HEK293 (cell line): ENCODE data around the gene TDG.

Source experiments
- GLI2 ChIP-seq: fragments of 450-650 bp; formaldehyde crosslinking; IDR thresholded peaks from 2 replicates; pipeline ENCODE4; 2017; ENCODE audit warnings: missing biosample characterization, missing genetic modification characterization, low read depth, borderline replicate concordance
- GLI4 ChIP-seq: fragments of 450-650 bp; formaldehyde crosslinking; IDR thresholded peaks from 2 replicates; pipeline ENCODE4 v1.5.1; 2016; ENCODE audit warnings: missing biosample characterization, missing genetic modification characterization
- HOXD13 ChIP-seq: sonication (generic); formaldehyde crosslinking; IDR thresholded peaks from 2 replicates; pipeline ENCODE4 v1.8.0; 2022; ENCODE audit warnings: missing genetic modification reagents, borderline replicate concordance
- ZFHX2 ChIP-seq: fragments of 450-650 bp; formaldehyde crosslinking; conservative IDR thresholded peaks from 2 replicates; pipeline ENCODE4 v1.5.1; 2016; ENCODE audit warnings: missing biosample characterization, missing genetic modification characterization
- ZNF138 ChIP-seq: fragments of 450-650 bp; formaldehyde crosslinking; IDR thresholded peaks from 2 replicates; pipeline ENCODE4 v1.5.1; 2016; ENCODE audit warnings: missing biosample characterization, missing genetic modification characterization, borderline replicate concordance
- ZNF266 ChIP-seq: fragments of 450-650 bp; formaldehyde crosslinking; IDR thresholded peaks from 2 replicates; pipeline ENCODE4 v1.5.1; 2016; ENCODE audit warnings: missing biosample characterization, missing genetic modification characterization, low read depth
- ZNF423 ChIP-seq: fragments of 450-650 bp; formaldehyde crosslinking; IDR thresholded peaks from 2 replicates; pipeline ENCODE4 v1.5.1; 2016; ENCODE audit warnings: missing biosample characterization, missing genetic modification characterization
- ZNF585B ChIP-seq: fragments of 450-650 bp; formaldehyde crosslinking; IDR thresholded peaks from 2 replicates; pipeline ENCODE4 v1.5.1; 2016; ENCODE audit warnings: missing biosample characterization, missing genetic modification characterization
- ZNF623 ChIP-seq: fragments of 450-650 bp; formaldehyde crosslinking; IDR thresholded peaks from 2 replicates; pipeline ENCODE4 v1.5.1; 2016; ENCODE audit warnings: missing biosample characterization, missing genetic modification characterization
- ZNF701 ChIP-seq: fragments of 450-650 bp; formaldehyde crosslinking; IDR thresholded peaks from 2 replicates; pipeline ENCODE4 v1.5.1; 2016; ENCODE audit warnings: missing biosample characterization, missing genetic modification characterization
- ZNF707 ChIP-seq: fragments of 450-650 bp; formaldehyde crosslinking; IDR thresholded peaks from 2 replicates; pipeline ENCODE4 v1.5.1; 2016; ENCODE audit warnings: missing biosample characterization, missing genetic modification characterization
- ZNF837 ChIP-seq: fragments of 450-650 bp; formaldehyde crosslinking; IDR thresholded peaks from 2 replicates; pipeline ENCODE4 v1.5.1; 2016; ENCODE audit warnings: missing biosample characterization, missing genetic modification characterization
- ZXDB ChIP-seq: fragments of 450-650 bp; formaldehyde crosslinking; IDR thresholded peaks from 2 replicates; pipeline ENCODE4 v1.5.1; 2016; ENCODE audit warnings: missing biosample characterization, missing genetic modification characterization
- TF ChIP-seq, protein P1 (sequence below): fragments of 450-650 bp; IDR thresholded peaks from 2 replicates; pipeline ENCODE4 v1.5.1; 2018; ENCODE audit warnings: missing biosample characterization, missing genetic modification characterization
- TF ChIP-seq, protein P2 (sequence below): fragments of 450-650 bp; formaldehyde crosslinking; IDR thresholded peaks from 2 replicates; pipeline ENCODE4 v1.5.1; 2016; ENCODE audit warnings: missing biosample characterization, missing genetic modification characterization, borderline replicate concordance
- TF ChIP-seq, protein P3 (sequence below): fragments of 450-650 bp; formaldehyde crosslinking; IDR thresholded peaks from 2 replicates; pipeline ENCODE4 v1.5.1; 2016; ENCODE audit warnings: missing biosample characterization, missing genetic modification characterization, borderline replicate concordance
- TF ChIP-seq, protein P4 (sequence below): fragments of 450-650 bp; formaldehyde crosslinking; IDR thresholded peaks from 2 replicates; pipeline ENCODE4 v1.5.1; 2016; ENCODE audit warnings: missing biosample characterization, missing genetic modification characterization
- TF ChIP-seq, protein P5 (sequence below): fragments of 450-650 bp; formaldehyde crosslinking; IDR thresholded peaks from 2 replicates; pipeline ENCODE4 v1.5.1; 2016; ENCODE audit warnings: missing biosample characterization, missing genetic modification characterization
- TF ChIP-seq, protein P6 (sequence below): fragments of 450-650 bp; formaldehyde crosslinking; IDR thresholded peaks from 2 replicates; pipeline ENCODE4 v1.5.1; 2016; ENCODE audit warnings: missing biosample characterization, missing genetic modification characterization

The TDG gene

DNA sequence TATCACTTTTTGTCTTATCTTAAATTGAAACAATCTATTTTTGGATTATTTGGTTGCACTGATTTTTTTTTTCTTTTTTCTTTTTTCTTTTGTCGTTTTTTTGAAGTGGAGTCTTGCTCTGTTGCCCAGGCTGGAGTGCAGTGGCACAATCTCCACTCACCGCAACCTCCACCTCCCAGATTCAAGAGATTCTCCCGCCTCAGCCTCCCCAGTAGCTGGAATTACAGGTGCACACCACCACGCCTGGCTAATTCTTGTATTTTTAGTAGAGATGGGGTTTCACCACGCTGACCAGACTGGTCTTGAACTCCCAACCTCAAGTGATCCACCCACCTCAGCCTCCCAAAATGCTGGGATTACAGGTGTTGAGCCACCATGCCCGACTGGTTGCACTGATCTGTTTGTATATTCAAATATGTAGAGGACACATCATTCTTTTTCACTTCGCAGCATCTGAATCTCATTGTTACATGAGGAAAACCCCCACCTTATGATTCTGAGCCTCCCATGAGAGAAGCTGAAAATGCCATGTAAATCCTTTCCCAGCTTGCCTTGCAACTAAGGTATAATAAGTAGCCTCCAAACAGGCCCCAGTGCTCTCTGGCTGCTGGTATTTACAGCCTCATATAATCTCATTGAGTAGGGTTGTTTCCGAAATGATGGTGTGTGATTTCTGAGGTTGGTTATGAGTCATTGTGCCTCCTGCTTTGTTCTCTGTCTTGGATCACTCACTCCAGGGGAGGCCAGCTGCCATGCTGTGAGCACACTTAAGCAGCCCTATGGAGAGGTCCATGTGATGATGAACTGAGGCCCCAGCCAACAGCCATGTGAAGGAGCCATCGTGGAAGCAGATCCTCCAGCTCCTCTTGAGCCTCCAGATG lies 40.7 kb upstream of the TDG start (continued):
- TF ChIP-seq ZNF623 (tag by site-specific recombination) = no peak
- no peak for TF ChIP-seq GLI2
- TF ChIP-seq ZNF138 (tag by site-specific recombination) = no peak
- TF ChIP-seq HOXD13 = no peak
- 0 out of 2 replicates have a peak, but pooled peaks have one; percentile 14 for TF ChIP-seq ZXDB (tag by site-specific recombination)
- TF ChIP-seq, protein P1, sequence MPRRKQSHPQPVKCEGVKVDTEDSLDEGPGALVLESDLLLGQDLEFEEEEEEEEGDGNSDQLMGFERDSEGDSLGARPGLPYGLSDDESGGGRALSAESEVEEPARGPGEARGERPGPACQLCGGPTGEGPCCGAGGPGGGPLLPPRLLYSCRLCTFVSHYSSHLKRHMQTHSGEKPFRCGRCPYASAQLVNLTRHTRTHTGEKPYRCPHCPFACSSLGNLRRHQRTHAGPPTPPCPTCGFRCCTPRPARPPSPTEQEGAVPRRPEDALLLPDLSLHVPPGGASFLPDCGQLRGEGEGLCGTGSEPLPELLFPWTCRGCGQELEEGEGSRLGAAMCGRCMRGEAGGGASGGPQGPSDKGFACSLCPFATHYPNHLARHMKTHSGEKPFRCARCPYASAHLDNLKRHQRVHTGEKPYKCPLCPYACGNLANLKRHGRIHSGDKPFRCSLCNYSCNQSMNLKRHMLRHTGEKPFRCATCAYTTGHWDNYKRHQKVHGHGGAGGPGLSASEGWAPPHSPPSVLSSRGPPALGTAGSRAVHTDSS (tag by site-specific recombination) = no peak
- TF ChIP-seq, protein P2, sequence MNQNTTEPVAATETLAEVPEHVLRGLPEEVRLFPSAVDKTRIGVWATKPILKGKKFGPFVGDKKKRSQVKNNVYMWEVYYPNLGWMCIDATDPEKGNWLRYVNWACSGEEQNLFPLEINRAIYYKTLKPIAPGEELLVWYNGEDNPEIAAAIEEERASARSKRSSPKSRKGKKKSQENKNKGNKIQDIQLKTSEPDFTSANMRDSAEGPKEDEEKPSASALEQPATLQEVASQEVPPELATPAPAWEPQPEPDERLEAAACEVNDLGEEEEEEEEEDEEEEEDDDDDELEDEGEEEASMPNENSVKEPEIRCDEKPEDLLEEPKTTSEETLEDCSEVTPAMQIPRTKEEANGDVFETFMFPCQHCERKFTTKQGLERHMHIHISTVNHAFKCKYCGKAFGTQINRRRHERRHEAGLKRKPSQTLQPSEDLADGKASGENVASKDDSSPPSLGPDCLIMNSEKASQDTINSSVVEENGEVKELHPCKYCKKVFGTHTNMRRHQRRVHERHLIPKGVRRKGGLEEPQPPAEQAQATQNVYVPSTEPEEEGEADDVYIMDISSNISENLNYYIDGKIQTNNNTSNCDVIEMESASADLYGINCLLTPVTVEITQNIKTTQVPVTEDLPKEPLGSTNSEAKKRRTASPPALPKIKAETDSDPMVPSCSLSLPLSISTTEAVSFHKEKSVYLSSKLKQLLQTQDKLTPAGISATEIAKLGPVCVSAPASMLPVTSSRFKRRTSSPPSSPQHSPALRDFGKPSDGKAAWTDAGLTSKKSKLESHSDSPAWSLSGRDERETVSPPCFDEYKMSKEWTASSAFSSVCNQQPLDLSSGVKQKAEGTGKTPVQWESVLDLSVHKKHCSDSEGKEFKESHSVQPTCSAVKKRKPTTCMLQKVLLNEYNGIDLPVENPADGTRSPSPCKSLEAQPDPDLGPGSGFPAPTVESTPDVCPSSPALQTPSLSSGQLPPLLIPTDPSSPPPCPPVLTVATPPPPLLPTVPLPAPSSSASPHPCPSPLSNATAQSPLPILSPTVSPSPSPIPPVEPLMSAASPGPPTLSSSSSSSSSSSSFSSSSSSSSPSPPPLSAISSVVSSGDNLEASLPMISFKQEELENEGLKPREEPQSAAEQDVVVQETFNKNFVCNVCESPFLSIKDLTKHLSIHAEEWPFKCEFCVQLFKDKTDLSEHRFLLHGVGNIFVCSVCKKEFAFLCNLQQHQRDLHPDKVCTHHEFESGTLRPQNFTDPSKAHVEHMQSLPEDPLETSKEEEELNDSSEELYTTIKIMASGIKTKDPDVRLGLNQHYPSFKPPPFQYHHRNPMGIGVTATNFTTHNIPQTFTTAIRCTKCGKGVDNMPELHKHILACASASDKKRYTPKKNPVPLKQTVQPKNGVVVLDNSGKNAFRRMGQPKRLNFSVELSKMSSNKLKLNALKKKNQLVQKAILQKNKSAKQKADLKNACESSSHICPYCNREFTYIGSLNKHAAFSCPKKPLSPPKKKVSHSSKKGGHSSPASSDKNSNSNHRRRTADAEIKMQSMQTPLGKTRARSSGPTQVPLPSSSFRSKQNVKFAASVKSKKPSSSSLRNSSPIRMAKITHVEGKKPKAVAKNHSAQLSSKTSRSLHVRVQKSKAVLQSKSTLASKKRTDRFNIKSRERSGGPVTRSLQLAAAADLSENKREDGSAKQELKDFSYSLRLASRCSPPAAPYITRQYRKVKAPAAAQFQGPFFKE (tag by site-specific recombination) = no peak
- no peak for TF ChIP-seq GLI4 (tag by site-specific recombination)
- TF ChIP-seq, protein P3, sequence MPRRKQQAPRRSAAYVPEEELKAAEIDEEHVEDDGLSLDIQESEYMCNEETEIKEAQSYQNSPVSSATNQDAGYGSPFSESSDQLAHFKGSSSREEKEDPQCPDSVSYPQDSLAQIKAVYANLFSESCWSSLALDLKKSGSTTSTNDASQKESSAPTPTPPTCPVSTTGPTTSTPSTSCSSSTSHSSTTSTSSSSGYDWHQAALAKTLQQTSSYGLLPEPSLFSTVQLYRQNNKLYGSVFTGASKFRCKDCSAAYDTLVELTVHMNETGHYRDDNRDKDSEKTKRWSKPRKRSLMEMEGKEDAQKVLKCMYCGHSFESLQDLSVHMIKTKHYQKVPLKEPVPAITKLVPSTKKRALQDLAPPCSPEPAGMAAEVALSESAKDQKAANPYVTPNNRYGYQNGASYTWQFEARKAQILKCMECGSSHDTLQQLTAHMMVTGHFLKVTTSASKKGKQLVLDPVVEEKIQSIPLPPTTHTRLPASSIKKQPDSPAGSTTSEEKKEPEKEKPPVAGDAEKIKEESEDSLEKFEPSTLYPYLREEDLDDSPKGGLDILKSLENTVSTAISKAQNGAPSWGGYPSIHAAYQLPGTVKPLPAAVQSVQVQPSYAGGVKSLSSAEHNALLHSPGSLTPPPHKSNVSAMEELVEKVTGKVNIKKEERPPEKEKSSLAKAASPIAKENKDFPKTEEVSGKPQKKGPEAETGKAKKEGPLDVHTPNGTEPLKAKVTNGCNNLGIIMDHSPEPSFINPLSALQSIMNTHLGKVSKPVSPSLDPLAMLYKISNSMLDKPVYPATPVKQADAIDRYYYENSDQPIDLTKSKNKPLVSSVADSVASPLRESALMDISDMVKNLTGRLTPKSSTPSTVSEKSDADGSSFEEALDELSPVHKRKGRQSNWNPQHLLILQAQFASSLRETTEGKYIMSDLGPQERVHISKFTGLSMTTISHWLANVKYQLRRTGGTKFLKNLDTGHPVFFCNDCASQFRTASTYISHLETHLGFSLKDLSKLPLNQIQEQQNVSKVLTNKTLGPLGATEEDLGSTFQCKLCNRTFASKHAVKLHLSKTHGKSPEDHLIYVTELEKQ (tag by site-specific recombination) = no peak
- no peak for TF ChIP-seq ZNF701
- 0 out of 2 replicates have a peak, but pooled peaks have one; percentile 16 for TF ChIP-seq ZNF423 (tag by site-specific recombination)
- TF ChIP-seq ZNF707 = no peak
- no peak for TF ChIP-seq ZNF585B (tag by site-specific recombination)
- TF ChIP-seq ZFHX2 (tag by site-specific recombination) = no peak
- TF ChIP-seq, protein P4, sequence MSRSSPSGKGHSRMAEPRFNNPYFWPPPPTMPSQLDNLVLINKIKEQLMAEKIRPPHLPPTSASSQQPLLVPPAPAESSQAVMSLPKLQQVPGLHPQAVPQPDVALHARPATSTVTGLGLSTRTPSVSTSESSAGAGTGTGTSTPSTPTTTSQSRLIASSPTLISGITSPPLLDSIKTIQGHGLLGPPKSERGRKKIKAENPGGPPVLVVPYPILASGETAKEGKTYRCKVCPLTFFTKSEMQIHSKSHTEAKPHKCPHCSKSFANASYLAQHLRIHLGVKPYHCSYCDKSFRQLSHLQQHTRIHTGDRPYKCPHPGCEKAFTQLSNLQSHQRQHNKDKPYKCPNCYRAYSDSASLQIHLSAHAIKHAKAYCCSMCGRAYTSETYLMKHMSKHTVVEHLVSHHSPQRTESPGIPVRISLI (tag by site-specific recombination) = no peak
- no peak for TF ChIP-seq ZNF266
- TF ChIP-seq, protein P5, sequence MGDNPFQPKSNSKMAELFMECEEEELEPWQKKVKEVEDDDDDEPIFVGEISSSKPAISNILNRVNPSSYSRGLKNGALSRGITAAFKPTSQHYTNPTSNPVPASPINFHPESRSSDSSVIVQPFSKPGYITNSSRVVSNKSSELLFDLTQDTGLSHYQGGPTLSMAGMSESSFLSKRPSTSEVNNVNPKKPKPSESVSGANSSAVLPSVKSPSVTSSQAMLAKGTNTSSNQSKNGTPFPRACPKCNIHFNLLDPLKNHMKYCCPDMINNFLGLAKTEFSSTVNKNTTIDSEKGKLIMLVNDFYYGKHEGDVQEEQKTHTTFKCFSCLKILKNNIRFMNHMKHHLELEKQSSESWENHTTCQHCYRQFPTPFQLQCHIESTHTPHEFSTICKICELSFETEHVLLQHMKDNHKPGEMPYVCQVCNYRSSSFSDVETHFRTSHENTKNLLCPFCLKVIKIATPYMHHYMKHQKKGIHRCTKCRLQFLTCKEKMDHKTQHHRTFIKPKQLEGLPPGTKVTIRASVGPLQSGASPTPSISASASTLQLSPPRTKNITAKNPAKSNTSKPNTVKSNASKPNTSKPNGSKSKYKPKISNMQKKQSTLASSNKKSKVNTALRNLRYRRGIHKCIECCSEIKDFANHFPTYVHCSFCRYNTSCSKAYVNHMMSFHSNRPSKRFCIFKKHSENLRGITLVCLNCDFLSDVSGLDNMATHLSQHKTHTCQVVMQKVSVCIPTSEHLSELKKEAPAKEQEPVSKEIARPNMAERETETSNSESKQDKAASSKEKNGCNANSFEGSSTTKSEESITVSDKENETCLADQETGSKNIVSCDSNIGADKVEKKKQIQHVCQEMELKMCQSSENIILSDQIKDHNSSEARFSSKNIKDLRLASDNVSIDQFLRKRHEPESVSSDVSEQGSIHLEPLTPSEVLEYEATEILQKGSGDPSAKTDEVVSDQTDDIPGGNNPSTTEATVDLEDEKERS (tag by site-specific recombination) = no peak
- TF ChIP-seq, protein P6, sequence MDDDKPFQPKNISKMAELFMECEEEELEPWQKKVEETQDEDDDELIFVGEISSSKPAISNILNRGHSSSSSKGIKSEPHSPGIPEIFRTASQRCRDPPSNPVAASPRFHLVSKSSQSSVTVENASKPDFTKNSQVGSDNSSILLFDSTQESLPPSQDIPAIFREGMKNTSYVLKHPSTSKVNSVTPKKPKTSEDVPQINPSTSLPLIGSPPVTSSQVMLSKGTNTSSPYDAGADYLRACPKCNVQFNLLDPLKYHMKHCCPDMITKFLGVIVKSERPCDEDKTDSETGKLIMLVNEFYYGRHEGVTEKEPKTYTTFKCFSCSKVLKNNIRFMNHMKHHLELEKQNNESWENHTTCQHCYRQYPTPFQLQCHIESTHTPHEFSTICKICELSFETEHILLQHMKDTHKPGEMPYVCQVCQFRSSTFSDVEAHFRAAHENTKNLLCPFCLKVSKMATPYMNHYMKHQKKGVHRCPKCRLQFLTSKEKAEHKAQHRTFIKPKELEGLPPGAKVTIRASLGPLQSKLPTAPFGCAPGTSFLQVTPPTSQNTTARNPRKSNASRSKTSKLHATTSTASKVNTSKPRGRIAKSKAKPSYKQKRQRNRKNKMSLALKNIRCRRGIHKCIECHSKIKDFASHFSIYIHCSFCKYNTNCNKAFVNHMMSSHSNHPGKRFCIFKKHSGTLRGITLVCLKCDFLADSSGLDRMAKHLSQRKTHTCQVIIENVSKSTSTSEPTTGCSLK (tag by site-specific recombination) = no peak
- no peak for TF ChIP-seq ZNF837 (tag by site-specific recombination)
